VCaP (cell line): ENCODE measurements around the gene TEPSIN.

ENCODE experiments used
- H3K27ac ChIP-seq: fragments of 450-650 bp; 2 replicates; pipeline ENCODE4 v1.5.1; 2017
- CTCF ChIP-seq: fragments of 450-650 bp; conservative IDR thresholded peaks from 2 replicates; pipeline ENCODE4 v1.5.1; 2017; ENCODE audit warnings: mild to moderate bottlenecking, moderate library complexity

Gene TEPSIN

GRCh38 chr17:81237591-81238489 lies 1.0 kb downstream of the TEPSIN start:
- TF ChIP-seq CTCF: no peak
- peak overlapping the region; percentile 93 for H3K27ac ChIP-seq

GRCh38 chr17:81236784-81237183 lies 2.1 kb downstream of the TEPSIN start:
- H3K27ac ChIP-seq: no peak overlapping the region
- no peak for TF ChIP-seq CTCF

- H3K27ac ChIP-seq: no peak overlapping the region
- TF ChIP-seq CTCF: no peak
These were observed 2.8 kb downstream of the TEPSIN start for GRCh38 chr17:81235822-81236740.

- H3K27ac ChIP-seq: no peak overlapping the region
- no peak for TF ChIP-seq CTCF
These were observed 3.7 kb downstream of the TEPSIN start for GRCh38 chr17:81234940-81235821.

GRCh38 chr17:81234506-81234855 lies 4.4 kb downstream of the TEPSIN start:
- no peak for TF ChIP-seq CTCF
- no peak overlapping the region for H3K27ac ChIP-seq

- no peak overlapping the region for H3K27ac ChIP-seq
- TF ChIP-seq CTCF: no peak
These were observed 4.9 kb downstream of the TEPSIN start for GRCh38 chr17:81233811-81234505.
